Smooth muscle cell of bladder (primary cell): ENCODE data around the gene BEX4. TPM values are rescaled to one million over a fixed set of nuclear protein-coding genes. Genes with fewer than 3 reads are reported as not detected.

Experiments
- total RNA-seq: library from RNA; depleted of rRNA; stranded (reverse); fragments of >200 nt; gene quantifications from 2 replicates; pipeline ENCODE4 v1.2.3, GENCODE V29; 2014

BEX4 gene, protein sequence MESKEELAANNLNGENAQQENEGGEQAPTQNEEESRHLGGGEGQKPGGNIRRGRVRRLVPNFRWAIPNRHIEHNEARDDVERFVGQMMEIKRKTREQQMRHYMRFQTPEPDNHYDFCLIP
- total RNA-seq = 15.6 and 29.9 TPM in 2 replicates

DNA sequence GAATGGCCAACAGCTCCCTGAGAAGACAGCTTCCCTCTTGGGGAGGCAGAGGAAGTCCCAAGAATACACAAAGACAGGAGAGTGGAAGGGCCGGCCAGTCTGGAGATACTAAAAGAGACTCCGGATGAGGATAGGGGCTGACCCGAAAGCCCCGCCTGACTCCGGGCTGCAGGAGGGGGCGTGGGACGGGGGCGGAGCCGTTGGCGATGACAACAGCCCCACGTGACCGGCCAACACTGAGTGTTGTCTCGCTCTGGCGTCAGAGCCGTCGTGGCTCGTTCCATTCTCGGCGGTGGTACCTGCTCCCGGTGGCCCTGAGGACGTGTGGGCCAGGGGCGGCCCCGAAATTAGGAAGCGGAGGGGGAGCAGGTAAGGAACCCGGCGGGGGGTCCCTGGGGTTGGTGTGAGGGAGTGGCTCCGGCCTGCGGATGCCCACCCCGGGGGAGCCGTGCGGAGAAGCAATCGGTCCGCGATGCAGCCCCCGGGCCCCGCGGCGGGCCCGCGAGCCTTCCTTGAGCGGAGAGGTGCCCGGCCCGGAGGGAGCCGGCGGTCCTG, at the start of gene BEX4:
TSS of gene BEX4 (plus strand) at position 239 of the 555 bp plus-strand sequence. CDS start 1,046 bp downstream, outside the sequence.

DNA sequence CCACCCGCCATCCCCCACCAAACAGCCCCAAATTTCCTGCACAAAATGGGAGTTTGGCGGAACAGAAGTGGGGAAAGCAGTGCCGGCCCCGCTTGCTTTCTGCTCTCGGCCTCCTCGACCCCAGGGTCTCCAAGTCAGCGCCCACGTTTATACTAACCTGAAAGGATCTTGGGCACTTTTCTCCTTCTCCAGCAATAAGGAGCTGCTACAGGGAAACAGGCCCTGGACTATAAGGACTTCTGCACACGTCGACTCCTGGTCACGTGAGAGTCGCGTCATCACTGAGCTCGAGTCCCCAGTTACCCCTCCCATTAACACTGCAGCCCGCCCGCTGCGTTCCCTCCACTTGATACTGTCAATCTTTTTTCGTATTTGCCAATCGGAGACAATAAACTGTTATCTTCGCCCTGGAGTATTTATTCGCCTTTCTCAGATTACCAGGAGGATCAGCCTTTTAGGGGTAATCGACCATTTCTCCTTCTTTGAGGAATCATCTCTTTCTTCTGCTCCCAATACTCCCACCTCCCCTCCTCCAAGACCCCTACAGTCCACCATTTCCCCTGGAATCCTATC, 40.1 kb downstream of the BEX4 start, which contains the start of gene TCEAL8:
TSS of gene TCEAL8 (minus strand) at position 235 of the 573 bp plus-strand sequence. CDS start 1,176 bp downstream, outside the sequence.

Other genes with a start within 250 kb of the BEX4 start
- 0.92 and 2.8 TPM in 2 replicates for gene BEX1, start 150.9 kb upstream of the BEX4 start, total RNA-seq
- gene NXF3, start 122.0 kb upstream of the BEX4 start, total RNA-seq = not detected in 2 replicates
- 119 and 133 TPM in 2 replicates for gene TCEAL8, start 40.0 kb downstream of the BEX4 start, total RNA-seq
- gene TCEAL5, start 61.6 kb downstream of the BEX4 start, total RNA-seq = not detected in 2 replicates
- gene BEX2, start 95.9 kb downstream of the BEX4 start, total RNA-seq = 0.83 and 1.3 TPM in 2 replicates
- gene TCEAL7, start 115.1 kb downstream of the BEX4 start, total RNA-seq = 26.3 and 37.3 TPM in 2 replicates
- gene TCEAL9, start 141.4 kb downstream of the BEX4 start, total RNA-seq = 152 and 169 TPM in 2 replicates
- 462 and 464 TPM in 2 replicates for gene BEX3, start 161.4 kb downstream of the BEX4 start, total RNA-seq